Colonic mucosa (tissue), 4 donors: ENCODE measurements around the gene TBC1D2. TPM values are rescaled to one million over a fixed set of nuclear protein-coding genes. Genes with fewer than 3 reads are reported as not detected.

ENCODE experiments used
- DNase-seq: peaks from one replicate; pipeline ENCODE4 v3.0.0-alpha.2; 2020
- H3K27ac ChIP-seq: fragments of 200-600 bp; one replicate; pipeline ENCODE4 v1.8.0; 2021
- H3K27me3 ChIP-seq: fragments of 200-600 bp; one replicate; pipeline ENCODE4 v1.8.0; 2021
- H3K36me3 ChIP-seq: fragments of 200-600 bp; one replicate; pipeline ENCODE4 v1.8.0; 2021
- H3K4me1 ChIP-seq: fragments of 200-600 bp; one replicate; pipeline ENCODE4 v1.8.0; 2021; ENCODE audit warnings: mild to moderate bottlenecking
- H3K4me3 ChIP-seq: fragments of 200-600 bp; one replicate; pipeline ENCODE4 v1.8.0; 2021
- H3K9ac ChIP-seq, 2 donors: one replicate each; pipeline ENCODE4 v1.7.0; 2013; ENCODE audit warnings: control low read depth in 2 of 2, low read depth in 2 of 2, low read length in 2 of 2
- H3K9me3 ChIP-seq: fragments of 200-600 bp; one replicate; pipeline ENCODE4 v1.8.0; 2021
- intact Hi-C: fragments of 100-400 bp; cut with DNase I; formaldehyde crosslinking; loops from one replicate; pipeline ENCODE4 v1.14.1; 2022
- total RNA-seq, 2 donors: library from RNA; stranded (reverse); fragmentation: NEBNext Ultra II Directional in 1 of 2; extraction: Animal tissue kit (Norgen Biotek cat#: 25700) in 1 of 2; gene quantifications; one replicate each; pipeline ENCODE4 v1.2.1, GENCODE V29; 2021
- TF ChIP-seq, protein P1 (sequence below): fragments of 200-600 bp; IDR thresholded peaks from one replicate; pipeline ENCODE4 v1.8.0; 2022; ENCODE audit warnings: antibody characterized with exemption, mild to moderate bottlenecking
- donor health status: healthy.
- donor health status: DM: no; HTN: no; CAD: no.
- donor health status: DM: no; HTN: no; CAD: no.

TBC1D2 gene
- total RNA-seq, 2 donors from 2014 or later, result 20.1 to 26.9 TPM

DNA sequence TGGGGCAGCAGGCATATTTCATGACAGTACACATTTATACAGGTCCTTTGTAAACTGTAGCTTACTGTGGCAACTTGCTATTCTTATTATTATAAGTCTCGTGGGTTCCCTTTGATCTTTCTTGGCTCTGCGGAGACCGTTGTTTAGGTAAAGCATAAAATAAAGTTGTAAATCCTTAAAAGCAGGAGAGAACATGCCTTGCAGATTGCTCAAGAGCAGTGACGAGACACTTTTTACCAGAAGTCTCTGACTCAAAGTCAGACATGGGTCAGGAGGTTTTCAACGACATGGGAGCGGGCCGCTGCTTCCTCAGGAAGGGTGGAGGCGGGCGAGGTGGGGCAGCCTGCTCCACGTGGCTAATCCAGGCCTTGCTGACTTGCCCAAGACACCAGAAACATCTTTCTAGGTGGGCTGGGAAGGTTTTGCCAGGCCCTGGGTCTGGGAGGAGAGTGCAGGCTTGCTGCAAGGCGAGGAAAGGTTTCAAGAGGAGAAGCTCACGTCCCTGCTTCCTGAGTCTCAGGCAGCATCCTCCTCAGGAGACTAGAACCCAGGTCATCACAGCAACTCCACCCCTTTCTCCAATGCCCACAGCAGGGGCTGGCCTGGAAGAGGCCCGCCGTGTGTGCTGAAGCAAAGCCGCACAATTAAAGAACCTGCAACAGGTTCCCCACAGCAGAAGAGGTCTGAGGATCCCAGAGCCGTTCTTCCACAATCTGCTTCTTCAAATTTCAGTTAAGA is 6.5 kb downstream of the TBC1D2 start:
- Histone ChIP-seq H3K9me3 (no peaks in the 10 kb centered on the region), H3K27ac (peak overlapping the region; percentile 85), H3K4me3 (no peak overlapping the region), H3K27me3 (no peaks in the 10 kb centered on the region), H3K36me3 (no peaks in the 10 kb centered on the region), H3K9ac (peak overlapping the region in 1 of 2 donors; percentile 46), H3K4me1 (peaks cover 27% of the 10 kb centered on the region)
- intact Hi-C loops, result no loop called here
- peak; percentile 77 for DNase-seq
- TF ChIP-seq, protein P1, sequence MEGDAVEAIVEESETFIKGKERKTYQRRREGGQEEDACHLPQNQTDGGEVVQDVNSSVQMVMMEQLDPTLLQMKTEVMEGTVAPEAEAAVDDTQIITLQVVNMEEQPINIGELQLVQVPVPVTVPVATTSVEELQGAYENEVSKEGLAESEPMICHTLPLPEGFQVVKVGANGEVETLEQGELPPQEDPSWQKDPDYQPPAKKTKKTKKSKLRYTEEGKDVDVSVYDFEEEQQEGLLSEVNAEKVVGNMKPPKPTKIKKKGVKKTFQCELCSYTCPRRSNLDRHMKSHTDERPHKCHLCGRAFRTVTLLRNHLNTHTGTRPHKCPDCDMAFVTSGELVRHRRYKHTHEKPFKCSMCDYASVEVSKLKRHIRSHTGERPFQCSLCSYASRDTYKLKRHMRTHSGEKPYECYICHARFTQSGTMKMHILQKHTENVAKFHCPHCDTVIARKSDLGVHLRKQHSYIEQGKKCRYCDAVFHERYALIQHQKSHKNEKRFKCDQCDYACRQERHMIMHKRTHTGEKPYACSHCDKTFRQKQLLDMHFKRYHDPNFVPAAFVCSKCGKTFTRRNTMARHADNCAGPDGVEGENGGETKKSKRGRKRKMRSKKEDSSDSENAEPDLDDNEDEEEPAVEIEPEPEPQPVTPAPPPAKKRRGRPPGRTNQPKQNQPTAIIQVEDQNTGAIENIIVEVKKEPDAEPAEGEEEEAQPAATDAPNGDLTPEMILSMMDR, result no peak

DNA sequence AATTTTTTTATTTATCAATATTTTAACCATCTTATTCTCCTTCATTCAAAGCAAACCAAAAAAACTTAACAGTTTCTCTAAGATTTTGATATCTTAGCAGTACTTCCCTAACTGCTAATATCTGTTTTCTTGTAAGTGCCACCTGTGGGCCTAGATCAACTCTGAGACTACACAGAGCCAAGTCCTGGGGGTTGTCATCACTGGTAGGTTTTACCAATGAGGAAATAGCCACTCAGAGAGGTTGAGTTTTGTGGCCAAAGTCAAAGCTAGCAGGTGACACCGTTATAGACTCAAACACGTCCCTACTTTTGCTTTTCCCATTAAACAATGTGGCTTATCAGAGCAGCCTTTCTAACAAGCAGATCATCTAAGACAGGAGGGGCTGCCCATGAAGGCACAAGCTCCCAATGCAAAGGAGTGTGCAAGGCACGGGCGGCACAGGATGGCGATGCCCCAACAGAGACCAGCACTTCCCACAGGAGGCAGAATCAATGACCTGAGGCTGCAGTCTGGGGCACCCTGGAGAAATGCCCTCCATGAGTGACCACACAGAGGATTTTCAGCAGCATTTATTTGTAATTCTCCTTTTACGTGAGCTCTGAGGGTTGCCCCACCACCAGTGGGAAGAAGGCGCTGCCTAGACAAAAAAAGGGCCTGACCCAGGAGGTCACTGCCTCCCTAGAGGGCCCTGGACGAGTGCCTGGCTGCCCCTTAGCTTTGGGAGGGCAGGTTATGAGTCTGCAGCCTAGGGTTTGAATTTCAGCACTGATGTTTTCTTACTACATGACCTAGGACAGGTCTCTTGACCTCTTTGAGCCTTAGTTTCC is 7.4 kb downstream of the TBC1D2 start:
- peak overlapping the region; percentile 85 for H3K27ac ChIP-seq
- peaks cover 30% of the 10 kb centered on the region for H3K4me1 ChIP-seq
- no peaks in the 10 kb centered on the region for H3K9me3 ChIP-seq
- H3K27me3 ChIP-seq, result no peaks in the 10 kb centered on the region
- TF ChIP-seq, protein P1, result no peak
- peak overlapping the region in 1 of 2 donors; percentile 64 for H3K9ac ChIP-seq
- intact Hi-C loops, result no loop called here
- DNase-seq, result no peak
- H3K36me3 ChIP-seq, result no peaks in the 10 kb centered on the region
- H3K4me3 ChIP-seq, result no peak overlapping the region

DNA sequence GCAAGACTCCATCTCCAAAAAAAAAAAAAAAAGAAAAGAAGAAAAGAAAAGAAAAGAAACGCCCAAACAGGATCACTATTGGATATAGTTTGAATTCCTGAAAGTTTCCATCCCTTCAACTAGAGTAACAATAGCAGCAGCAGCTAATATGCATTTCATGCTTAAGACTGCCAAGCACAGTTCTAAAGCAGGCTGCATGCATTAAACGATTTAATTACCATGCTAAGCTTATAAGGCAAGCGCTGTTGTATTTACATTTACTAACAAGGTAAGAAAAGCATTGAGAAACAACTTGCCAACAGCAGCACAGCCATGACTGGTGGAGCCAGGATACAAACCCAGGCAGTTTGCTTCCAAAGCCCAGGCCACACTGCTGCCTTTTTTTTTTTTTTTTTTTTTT is 13.0 kb downstream of the TBC1D2 start:
- no peaks in the 10 kb centered on the region for H3K36me3 ChIP-seq
- no peak overlapping the region for H3K9ac ChIP-seq
- H3K4me1 ChIP-seq, result peaks cover 4% of the 10 kb centered on the region
- no peak overlapping the region for H3K27ac ChIP-seq
- no peak overlapping the region for H3K4me3 ChIP-seq
- TF ChIP-seq, protein P1, result no peak
- intact Hi-C loops, result no loop called here
- no peaks in the 10 kb centered on the region for H3K27me3 ChIP-seq
- no peaks in the 10 kb centered on the region for H3K9me3 ChIP-seq
- no peak for DNase-seq

DNA sequence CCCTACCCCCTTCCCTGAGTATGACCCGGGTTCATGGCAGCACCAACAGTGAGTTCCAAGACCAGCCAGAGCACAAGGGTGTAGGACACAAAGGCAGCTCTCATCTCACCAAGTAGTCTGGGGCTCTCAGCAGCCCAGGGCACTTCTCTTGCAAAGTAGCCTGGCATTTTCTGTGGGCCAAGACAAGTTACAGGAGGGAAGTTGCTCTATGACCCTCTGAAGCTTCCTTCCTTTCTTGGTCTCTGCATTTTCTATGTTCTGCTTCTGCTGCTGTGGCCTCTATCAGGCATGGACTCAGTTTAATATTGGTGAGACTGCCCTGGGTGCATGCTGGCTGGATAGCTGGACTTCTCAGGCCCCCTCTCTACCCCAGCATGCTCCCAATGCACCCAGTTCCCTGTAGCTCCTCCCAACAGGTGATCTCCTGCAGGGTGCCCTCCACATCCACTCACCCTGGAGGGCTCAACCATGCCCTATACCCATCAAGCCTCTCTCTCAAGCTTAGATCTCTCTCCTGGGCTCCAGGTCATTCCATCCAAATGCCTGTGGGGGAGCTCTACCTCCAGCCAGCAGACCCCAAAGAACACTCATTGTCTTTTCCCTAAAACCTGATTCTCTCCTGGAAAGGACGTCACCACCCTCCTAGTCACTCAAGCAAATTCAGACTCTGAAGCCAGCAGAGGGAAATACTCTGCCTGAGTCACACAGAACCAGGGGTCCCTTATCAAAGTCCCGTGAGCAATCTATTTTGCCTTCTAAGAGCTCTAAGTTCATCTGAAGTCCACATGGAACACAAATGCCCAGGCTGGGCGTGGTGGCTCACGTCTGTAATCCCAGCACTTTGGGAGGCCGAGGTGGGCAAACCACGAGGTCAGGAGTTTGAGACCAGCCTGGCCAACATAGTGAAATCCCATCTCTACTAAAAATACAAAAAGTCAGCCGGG is 13.8 kb downstream of the TBC1D2 start:
- no peak for DNase-seq
- Histone ChIP-seq H3K27me3 (no peaks in the 10 kb centered on the region), H3K36me3 (no peaks in the 10 kb centered on the region), H3K4me3 (no peak overlapping the region), H3K9ac (no peak overlapping the region), H3K27ac (no peak overlapping the region), H3K9me3 (no peaks in the 10 kb centered on the region), H3K4me1 (peaks cover 4% of the 10 kb centered on the region)
- intact Hi-C loops, result no loop called here
- TF ChIP-seq, protein P1, result no peak

DNA sequence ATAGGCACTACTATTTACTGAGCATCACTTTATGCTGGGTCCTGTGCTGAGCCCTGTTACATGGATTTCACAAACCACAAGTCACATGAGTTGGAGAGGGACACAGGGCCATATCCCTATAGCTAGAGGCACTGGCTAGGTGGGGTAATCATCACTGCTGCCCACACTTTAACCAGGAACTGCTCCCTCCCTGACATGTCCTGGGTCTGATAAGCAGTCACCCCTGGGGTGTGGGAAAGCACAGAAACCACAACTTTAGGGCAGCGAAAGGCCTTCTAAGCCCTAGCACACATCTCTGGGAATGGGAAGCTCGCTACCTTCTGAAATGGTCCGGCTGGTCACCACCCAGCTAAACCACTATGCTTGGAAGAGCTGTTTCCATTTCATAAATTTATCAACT is 15.0 kb downstream of the TBC1D2 start:
- Histone ChIP-seq H3K27me3 (no peaks in the 10 kb centered on the region), H3K9ac (no peak overlapping the region), H3K4me3 (no peak overlapping the region), H3K9me3 (no peaks in the 10 kb centered on the region), H3K27ac (no peak overlapping the region), H3K4me1 (peaks cover 4% of the 10 kb centered on the region), H3K36me3 (no peaks in the 10 kb centered on the region)
- intact Hi-C loops, result no loop called here
- no peak for DNase-seq
- TF ChIP-seq, protein P1, result no peak
